Measurements from ENCODE around the gene CLTC. TPM values are rescaled to one million over a fixed set of nuclear protein-coding genes. Genes with fewer than 3 reads are reported as not detected.

CLTC gene
- total RNA-seq, 1 experiment from 2014 or later, result 269 TPM

DNA sequence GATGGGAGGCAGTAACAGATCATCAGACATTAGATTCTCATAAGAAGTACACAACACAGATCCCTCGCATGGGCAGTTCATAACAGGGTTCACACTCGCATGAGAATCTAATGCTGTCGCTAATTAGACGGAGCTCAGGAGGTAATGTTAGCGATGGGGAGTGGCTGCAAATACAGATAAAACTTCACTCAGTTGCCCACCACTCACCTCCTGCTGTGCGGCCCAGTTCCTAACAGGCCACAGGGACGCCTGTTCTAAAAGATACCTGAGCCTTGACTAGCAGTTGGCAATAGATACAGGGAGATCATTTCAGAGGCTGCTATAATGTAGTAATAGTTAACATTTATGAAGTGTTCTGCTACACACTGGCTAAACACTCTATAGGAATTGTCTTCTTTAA is 82.6 kb downstream of the CLTC start:
- ChIA-PET CTCF (interaction anchor here (0.6 kb wide), 1 partner anchor 156 kb away, joined by 3 read pairs; no protein-coding TSS in a partner anchor), POLR2A (ENCODE audit: unreplicated experiment) (no interaction called here)
- ATAC-seq (no peak), DNase-seq (no peak)
- intact Hi-C loops (cut with micrococcal nuclease), result no loop called here
- TF ChIP-seq EZH2 (IDR thresholded peaks at IDR 0.05; ENCODE audit: low read length, unreplicated experiment) (no peak), EZH2phosphoT487 (IDR thresholded peaks at IDR 0.05; ENCODE audit: borderline replicate concordance, low read length) (no peak)
- TF ChIP-seq, protein P1, sequence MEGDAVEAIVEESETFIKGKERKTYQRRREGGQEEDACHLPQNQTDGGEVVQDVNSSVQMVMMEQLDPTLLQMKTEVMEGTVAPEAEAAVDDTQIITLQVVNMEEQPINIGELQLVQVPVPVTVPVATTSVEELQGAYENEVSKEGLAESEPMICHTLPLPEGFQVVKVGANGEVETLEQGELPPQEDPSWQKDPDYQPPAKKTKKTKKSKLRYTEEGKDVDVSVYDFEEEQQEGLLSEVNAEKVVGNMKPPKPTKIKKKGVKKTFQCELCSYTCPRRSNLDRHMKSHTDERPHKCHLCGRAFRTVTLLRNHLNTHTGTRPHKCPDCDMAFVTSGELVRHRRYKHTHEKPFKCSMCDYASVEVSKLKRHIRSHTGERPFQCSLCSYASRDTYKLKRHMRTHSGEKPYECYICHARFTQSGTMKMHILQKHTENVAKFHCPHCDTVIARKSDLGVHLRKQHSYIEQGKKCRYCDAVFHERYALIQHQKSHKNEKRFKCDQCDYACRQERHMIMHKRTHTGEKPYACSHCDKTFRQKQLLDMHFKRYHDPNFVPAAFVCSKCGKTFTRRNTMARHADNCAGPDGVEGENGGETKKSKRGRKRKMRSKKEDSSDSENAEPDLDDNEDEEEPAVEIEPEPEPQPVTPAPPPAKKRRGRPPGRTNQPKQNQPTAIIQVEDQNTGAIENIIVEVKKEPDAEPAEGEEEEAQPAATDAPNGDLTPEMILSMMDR (conservative IDR thresholded peaks at IDR 0.05; ENCODE audit: low read depth, low read length), result no peak
- H4K20me1 ChIP-seq (ENCODE audit: low read length), result peaks cover 83% of the 10 kb centered on the region
- no peak overlapping the region for H3K9ac ChIP-seq (ENCODE audit: low read length)
- H2AFZ ChIP-seq (ENCODE audit: low read length), result no peak overlapping the region
- no peak overlapping the region for H3K4me2 ChIP-seq (ENCODE audit: low read length)
- peaks cover 4% of the 10 kb centered on the region for H3F3A ChIP-seq (ENCODE audit: low read length, unreplicated experiment)
- H3K79me2 ChIP-seq (ENCODE audit: low read length), result peaks cover 99% of the 10 kb centered on the region
- no TSS peak for BruUV-seq (replicated peaks)
- H3K4me1 ChIP-seq (ENCODE audit: insufficient read depth, low read length), result peaks cover 14% of the 10 kb centered on the region
- no peaks in the 10 kb centered on the region for H3K9me2 ChIP-seq (replicated peaks; ENCODE audit: low read length)
- H3K27me3 ChIP-seq (ENCODE audit: low read length), result no peaks in the 10 kb centered on the region
- no peaks in the 10 kb centered on the region for H3K9me3 ChIP-seq (ENCODE audit: low read length)
- H3K27ac ChIP-seq (ENCODE audit: low read length), result no peak overlapping the region
- H3K4me3 ChIP-seq (ENCODE audit: low read length), result no peak overlapping the region
- H3K36me3 ChIP-seq (ENCODE audit: low read depth, low read length), result peaks cover 49% of the 10 kb centered on the region

DNA sequence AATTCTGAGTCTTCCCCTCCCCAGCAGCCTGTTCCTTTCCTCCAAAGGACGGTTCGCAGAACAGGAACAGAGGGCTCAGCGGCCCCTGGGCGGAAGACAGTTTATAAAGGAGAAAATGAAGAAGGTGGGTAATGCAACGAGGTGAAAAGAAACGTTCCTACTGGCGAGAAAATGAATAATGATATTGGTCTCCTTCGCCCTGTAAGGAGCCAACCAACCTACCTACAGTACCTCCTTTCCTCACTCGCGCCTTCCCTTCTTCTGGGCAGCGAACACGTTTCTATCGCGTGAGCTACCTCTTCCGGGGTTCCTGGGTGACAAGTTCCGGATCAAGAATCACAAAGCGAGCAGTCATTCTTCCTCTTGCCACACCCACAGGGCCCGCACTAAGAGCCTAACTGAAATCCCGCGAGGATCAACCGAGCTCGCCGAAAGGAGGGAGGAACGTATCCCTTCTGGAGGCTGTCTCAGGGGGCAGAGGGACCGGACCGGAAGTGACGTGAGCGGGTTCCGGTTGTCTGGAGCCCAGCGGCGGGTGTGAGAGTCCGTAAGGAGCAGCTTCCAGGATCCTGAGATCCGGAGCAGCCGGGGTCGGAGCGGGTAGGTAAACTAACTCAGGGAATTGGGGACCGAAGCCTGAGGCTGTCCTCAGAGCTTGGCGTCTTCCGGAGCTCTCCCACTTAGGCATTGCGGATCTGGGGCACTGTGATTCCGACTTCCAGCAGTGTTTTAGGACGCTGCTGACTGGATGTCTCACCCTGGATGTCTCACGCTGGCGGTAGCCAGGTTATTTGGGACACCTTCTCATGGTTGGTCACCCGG is 87.7 kb downstream of the CLTC start, which contains the start of the genes PTRH2 and VMP1:
Gene PTRH2 (minus strand): TSS at position 282 of the 822 bp plus-strand sequence. CDS start 9,452 bp downstream, outside the sequence.
Gene VMP1 (plus strand): TSS at position 506 of the 822 bp plus-strand sequence. CDS start 23,793 bp downstream, outside the sequence.
- Histone ChIP-seq H3K9ac (ENCODE audit: low read length) (peak within 1 kb of the TSS; percentile 95), H2AFZ (ENCODE audit: low read length) (peak within 1 kb of the TSS; percentile 65), H3K79me2 (ENCODE audit: low read length) (peaks cover 97% of the 10 kb centered on the region), H3K27me3 (ENCODE audit: low read length) (no peaks in the 10 kb centered on the region), H3K4me3 (ENCODE audit: low read length) (peak within 1 kb of the TSS; percentile 76), H3F3A (ENCODE audit: low read length, unreplicated experiment) (no peaks in the 10 kb centered on the region), H3K36me3 (ENCODE audit: low read depth, low read length) (peaks cover 15% of the 10 kb centered on the region; the same call in 1 of the 2 replicates), H3K4me1 (ENCODE audit: insufficient read depth, low read length) (peaks cover 27% of the 10 kb centered on the region), H3K9me3 (ENCODE audit: low read length) (no peaks in the 10 kb centered on the region), H3K4me2 (ENCODE audit: low read length) (peak within 1 kb of the TSS; percentile 90), H4K20me1 (ENCODE audit: low read length) (peaks cover 63% of the 10 kb centered on the region), H3K9me2 (replicated peaks; ENCODE audit: low read length) (no peaks in the 10 kb centered on the region), H3K27ac (ENCODE audit: low read length) (peak within 1 kb of the TSS; percentile 83)
- DNase-seq, result peak; percentile 100
- ChIA-PET POLR2A (ENCODE audit: unreplicated experiment) (interaction anchor here (0.6 to 1.5 kb wide), 5 partner anchors 89 to 798 kb away, joined by 3 to 8 read pairs (median 4); no protein-coding TSS in a partner anchor), CTCF (interaction anchor here (0.7 to 1.1 kb wide), 2 partner anchors 100 to 152 kb away, joined by 3 to 4 read pairs; no protein-coding TSS in a partner anchor)
- intact Hi-C loops (cut with micrococcal nuclease), result loop anchor here (1.0 to 2.0 kb wide), 2 partner anchors 88 to 145 kb away; partner anchors contain the start of gene CLTC
- TSS peak; percentile 62 for BruUV-seq (replicated peaks)
- TF ChIP-seq, protein P1 (conservative IDR thresholded peaks at IDR 0.05; ENCODE audit: low read depth, low read length), result no peak
- TF ChIP-seq EZH2 (IDR thresholded peaks at IDR 0.05; ENCODE audit: low read length, unreplicated experiment), result no peak
- TF ChIP-seq EZH2phosphoT487 (IDR thresholded peaks at IDR 0.05; ENCODE audit: borderline replicate concordance, low read length), result no peak
- peak; percentile 96 for ATAC-seq

Measured in PC-3 (cell line).